ENCODE data around the gene JAM3.
"Not testable (repeated sequence)": the region's sequence is repeated elsewhere in the genome, so short reads cannot be mapped to it uniquely, and the experiment has no call there.

Gene JAM3

GRCh38 chr11:134101282-134101681 lies 32.4 kb downstream of the JAM3 start:
- no peak for DNase-seq (ENCODE audit: low read depth in 2 of 2)

DNA sequence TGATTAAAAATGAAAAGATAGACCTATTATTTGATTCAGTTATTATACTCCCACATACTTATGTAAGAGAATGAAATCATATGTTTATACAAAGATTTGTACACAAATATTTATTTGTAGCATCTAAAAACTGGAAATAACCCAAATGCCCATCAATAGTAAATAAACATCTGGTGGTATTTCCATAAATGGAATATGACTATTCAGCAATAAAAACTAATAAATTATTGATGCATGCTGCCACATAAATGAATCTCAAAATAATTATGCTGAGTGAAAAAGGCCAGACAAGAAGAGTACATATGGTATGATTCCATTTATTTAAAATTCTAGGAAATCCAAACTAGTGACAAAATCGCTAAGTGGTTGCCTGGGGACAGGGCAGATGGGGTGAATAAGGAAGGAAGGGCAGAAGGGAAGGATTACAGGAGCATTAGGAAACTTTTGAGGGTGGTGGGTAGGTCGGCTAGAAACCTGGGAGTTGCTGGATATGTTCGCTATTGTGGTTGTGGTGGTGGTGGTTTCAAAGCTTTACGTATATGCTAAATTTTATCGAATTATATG lies 41.5 kb downstream of the JAM3 start:
- no peak for DNase-seq (ENCODE audit: low read depth in 2 of 2)

- DNase-seq (ENCODE audit: low read depth in 2 of 2) = not testable (repeated sequence)
Observed at GRCh38 chr11:134113787-134114186, 44.9 kb downstream of the JAM3 start.

DNA sequence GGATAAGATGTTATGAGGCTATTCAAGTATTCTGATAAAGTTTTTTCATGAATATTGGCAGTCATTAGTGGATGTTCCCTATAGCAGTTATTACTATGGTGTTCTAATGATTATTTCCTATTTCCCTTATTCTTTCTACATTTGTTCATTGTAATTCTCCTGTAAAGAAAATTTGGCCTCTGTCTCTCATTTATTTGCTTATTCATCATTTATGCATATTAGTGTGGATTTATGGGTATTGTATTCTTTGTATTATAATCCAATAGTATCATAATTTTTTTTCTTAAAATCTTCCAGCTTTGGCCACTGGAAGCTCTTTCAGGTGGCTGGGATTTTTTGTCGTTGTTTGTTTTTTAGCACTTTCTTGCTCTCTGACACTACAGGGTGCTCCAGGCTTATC lies 47.3 kb downstream of the JAM3 start:
- DNase-seq (ENCODE audit: low read depth in 2 of 2) = no peak

DNA sequence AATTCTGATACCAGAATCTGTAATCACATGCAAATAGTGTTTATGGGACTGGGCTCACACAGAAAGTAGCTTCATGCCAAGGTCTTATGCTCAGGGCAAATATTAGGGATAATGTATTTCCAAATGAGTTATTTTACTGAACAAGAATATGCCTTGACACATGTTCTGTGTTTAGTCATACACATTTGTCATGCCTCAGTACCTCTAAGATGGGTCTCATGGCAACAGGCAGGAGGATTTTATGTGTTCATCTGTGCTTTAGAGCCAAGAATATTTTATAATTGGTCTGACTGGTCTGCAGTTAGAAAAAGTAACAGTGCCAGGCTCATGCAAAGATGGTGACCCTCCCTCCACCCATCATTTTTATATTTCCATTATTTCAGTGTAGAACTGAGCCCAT lies 49.1 kb downstream of the JAM3 start:
- no peak for DNase-seq (ENCODE audit: low read depth in 2 of 2)

DNA sequence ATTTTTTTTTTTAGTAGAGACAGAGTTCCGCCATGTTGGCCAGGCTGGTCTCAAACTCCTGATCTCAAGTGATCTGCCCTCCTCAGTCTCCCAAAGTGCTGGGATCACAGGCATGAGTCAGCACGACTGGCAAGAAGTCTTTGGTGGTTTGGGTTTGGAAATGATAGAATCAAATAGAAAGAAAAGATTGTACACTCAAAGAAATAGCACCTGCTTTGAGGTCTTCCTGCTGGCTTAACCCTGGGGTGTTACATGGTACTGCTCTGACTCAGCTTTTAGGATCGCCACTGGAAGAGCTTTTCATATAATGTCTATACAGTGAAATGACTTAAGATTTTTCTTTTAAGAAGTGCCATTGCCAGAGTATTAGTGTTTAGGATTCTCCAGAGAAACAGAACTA lies 50.2 kb downstream of the JAM3 start:
- no peak for DNase-seq (ENCODE audit: low read depth in 2 of 2)

GRCh38 chr11:134120143-134120850 lies 51.4 kb downstream of the JAM3 start:
- no peak for DNase-seq (ENCODE audit: low read depth in 2 of 2)

DNA sequence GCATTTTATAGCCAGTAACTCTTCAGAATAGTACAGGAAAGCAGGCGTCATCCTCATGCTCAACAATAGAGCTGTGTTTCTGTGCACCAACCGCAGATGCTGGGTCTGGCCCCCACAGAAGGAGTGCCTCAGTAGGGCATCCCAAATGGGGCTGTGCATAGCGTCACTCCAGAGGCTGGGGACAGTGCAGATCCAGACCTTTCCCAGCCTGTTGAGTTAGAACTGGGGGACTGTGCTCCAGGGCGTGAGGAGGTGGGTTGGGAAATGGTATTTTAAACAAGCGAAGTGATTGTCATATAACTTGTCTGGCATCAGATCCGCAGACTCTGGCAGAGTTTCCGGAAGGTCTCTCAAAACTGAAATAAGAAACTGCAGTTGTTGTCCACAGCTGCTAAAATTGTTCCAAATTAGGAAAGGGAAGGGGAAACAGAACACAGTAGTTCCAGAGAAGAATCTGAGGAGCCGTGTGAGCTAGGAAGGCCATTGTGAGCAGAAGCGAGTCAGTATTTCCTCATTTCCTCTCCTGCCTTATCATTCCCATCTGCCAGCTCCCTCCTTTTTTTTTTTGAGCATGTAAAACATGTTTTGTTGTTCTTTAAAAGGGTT lies 52.2 kb downstream of the JAM3 start:
- no peak for DNase-seq (ENCODE audit: low read depth in 2 of 2)

DNA sequence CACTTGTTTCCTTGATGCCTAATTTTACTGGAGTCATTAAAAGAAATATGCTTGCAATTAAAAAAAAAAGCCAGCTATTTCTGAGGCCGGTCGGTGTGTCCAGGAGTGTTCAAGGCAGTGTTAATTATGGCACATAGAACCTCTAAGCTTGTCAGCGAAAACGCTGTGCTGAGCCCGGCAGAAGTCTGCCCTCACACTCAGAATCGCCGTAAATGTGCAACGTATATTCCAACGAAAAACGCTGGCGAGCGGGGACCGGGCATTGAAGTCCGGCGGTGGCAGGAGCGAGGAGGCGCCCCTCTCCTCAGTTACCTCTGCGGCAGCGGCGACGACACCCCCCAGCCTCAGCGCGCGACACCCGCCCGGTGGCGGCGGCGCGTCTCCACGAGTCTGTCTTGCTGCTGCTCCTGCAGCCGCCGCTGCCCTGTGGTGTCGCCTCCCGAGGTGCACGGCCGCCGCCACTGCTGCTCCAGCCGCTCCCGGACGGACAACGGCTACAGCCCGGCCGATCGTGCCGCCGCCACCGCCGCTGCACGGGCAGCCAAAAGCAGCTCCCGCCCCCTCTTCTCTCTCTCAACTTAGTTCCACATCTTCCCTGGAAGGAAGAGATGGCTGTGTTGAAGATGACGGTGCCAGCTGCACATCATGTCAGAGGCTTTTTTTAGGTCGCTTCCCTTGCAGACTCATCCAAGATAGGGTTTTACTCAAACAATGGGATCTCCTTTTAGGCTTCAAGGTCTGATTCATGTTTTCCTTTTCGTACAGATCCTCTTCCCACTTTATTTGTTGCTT lies 56.0 kb downstream of the JAM3 start:
- no peak for DNase-seq (ENCODE audit: low read depth in 2 of 2)

DNA sequence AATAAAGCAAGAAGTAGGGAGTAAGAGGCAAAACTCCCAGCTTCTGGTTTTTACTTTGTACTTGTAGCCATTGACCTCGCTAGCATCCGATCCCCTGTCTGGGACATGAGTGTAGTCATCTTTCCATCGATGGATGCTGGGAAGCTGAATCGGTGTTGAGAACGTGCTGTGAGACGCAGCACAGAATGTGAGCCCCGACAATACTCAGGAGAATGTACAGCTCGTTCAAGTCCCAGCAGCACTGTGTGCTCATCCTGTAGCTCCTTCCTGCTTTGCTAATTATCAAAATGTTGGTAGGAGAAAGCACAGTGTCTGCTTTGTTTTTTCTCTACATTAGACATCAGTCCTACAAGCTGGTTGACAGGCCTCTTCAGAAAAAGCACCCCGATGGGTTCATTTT lies 56.6 kb downstream of the JAM3 start:
- DNase-seq (ENCODE audit: low read depth in 2 of 2) = no peak

DNA sequence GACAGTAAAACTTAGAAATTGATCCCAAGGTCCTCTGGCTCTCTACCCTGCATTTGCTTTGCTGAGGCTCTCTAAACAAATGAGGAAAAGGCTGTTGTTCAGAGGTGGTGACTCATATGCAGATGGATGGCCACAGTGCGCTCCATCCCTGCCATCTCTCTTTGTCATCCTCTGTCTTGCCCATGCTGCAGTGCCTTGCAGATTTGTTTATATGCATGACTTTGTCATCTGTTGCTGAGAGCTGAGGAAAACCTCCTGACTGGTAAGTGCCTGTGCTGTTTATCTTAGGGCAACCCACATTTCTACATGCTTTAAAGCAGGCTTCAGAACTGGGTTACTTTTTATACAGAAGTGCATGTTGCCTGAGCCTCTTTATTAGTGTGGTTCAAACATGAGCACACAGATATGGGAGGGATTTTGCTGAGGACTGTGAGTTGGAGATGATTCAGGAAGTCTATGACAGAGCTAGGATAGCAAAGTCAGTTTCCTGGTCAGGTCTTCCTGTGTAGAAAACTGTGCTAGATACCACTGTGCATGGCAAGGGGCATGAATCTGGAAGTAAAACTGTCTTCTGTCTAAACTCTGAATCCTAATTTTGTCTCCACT lies 57.4 kb downstream of the JAM3 start:
- no peak for DNase-seq (ENCODE audit: low read depth in 2 of 2)

DNA sequence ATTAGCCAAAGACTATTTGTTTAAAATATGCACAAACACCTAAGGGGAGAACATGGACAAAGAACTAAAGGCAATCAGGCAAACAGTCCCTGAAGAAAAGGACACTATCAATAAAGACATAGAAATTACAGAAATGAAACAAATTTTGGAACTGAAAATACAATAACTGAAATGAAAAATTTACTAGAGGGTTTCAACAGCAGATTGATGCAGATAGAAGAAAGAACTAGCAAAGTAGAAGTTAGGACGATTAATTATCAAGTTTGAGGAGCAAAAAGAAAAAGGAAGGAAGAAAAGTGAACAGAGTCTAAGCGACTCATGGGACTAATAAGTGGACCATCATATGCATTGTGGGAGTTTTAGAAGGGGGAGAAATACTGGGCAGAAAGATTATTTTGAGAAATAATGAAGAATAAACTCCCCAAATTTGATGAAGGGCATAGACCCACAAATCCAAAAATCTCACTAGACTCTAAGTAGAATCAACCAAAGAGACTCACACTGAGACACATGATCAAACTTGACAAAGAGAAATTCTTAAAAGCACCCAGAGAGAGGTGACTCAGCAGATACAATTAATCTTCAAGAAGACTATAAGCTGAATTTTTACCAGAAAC lies 62.9 kb downstream of the JAM3 start:
- no peak for DNase-seq (ENCODE audit: low read depth in 2 of 2)

DNA sequence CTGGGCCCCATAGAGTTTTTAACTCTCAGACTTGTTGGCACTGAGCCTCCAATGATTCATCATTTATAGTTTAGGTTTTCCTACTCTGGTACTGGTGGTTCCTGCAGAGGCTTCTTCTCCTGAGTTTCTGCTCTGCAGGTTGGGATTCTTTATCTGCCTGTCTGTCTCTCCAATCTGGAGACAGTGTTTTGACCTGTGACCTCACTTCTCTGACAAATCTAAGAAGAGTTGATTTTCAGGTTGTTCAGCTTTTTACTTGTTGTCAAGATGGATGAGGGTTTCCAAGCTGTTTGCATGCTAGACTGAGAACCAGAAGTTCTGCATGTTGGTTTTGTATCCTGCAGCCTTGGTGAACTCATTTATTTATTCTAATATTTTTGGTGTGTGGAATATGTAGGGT lies 63.9 kb downstream of the JAM3 start:
- no peak for DNase-seq (ENCODE audit: low read depth in 2 of 2)

GRCh38 chr11:134134167-134134566 lies 65.3 kb downstream of the JAM3 start:
- no peak for DNase-seq (ENCODE audit: low read depth in 2 of 2)

DNA sequence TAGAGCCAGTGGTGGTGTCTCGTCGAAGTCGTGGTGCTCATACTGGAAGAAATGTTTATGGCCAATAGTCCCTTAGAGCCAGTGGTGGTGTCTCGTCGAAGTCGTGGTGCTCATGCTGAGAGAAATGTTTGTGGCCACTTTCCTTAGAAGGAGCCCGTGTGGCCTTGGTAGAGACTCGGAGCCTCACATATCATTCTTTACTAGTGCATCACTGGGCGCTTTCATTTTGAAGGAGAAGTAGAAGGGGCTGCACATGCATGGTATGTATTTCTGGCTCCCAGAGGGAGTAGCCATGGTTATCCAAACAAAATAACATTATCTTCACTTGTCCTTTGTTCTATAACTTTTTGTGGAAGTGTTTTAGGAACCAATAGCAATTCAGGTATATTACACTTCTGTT lies 69.5 kb downstream of the JAM3 start:
- no peak for DNase-seq (ENCODE audit: low read depth in 2 of 2)

DNA sequence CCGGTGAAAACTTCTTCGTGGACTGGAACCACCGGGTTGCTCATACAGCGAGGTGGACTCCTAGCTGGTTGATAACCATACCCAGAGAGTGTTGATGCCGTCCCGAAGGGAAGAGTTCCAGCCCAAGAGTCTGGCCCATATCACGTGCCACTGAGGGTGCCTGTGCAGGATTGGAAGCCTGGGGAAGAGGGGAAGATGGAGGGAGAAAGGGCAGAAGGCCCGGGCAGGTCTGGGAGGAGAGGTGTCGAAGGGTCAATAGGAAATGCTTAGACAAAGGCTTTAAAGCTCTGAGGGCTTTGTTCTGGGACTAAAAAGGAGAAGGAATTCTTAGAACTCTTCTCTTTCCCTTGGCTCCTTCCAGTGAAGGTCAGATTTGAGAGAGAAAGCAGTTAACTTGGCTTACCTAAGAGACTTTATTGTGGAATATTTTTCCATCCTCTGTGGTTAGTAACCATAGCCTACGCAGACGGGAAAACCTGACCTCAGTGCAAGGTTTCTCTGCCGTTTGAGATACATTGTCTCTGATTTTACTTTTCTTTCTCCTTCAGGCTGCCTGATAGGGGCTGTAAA lies 70.5 kb downstream of the JAM3 start:
- DNase-seq (ENCODE audit: low read depth in 2 of 2) = no peak

DNA sequence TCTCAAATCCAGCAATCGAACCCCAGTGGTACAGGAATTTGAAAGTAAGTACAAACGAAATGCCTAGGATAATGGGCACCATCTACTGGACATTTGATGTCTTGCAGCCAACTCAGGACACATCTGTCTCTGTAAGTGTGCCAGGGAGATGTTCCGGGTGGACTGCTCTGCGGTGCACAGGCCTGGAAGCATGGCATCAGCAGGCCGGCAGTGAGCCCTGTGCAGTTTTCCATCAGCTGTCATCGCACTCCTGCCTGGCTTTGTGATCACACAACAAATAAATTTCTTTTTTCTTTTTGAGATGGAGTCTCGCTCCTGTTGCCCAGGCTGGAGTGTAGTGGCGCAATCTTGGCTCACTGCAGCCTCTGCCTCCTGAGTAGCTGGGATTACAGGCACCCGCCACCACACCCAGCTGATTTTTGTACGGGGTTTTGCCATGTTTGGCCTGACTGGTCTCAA lies 71.0 kb downstream of the JAM3 start:
- peak; percentile 15 to 41 for DNase-seq (ENCODE audit: low read depth in 2 of 2)

DNA sequence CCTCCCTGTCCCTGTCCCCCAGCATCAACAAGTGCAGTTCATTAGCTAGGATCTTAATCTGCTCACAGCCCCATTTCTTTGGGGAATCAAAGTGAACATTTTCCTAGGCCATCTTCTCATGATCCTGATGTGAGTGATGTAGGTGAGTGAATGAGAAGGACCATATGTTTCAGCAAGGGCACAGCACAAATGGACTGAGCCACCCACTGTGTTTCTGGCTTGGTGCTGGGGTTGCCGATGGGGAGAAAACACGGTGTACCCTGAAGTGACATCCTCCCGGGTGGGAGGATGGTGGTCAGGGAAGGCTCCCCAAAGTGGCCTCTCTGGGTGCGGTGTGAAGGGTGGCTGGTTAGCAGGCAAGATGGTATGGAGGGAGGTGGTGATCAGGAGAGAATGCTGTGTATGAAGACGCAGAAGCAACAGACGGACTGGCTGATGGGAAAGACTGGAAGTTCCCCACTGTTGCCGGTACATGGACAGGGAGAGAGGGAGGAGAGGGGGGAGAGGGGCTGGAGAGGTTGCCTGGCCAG lies 72.2 kb downstream of the JAM3 start:
- no peak for DNase-seq (ENCODE audit: low read depth in 2 of 2)

DNA sequence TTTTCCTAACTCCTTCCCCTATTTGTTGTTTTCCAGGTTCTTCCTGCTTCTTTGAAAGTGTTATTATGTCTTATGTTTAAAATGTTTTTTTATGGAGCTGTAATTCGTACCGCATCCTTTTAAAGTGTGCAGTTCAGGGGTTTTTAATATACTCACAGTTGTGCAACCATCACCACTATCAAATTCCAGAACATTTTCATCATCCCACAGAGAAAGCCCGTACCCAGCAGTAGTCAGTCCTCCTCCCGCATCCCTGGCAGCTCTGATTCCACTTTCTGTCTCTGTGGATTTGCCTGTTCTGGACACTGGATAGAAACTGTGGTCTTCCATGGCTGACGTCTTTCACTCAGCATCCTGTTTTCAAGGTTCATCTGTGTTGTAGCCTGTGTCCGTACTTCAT lies 73.7 kb downstream of the JAM3 start:
- no peak for DNase-seq (ENCODE audit: low read depth in 2 of 2)

- no peak for DNase-seq (ENCODE audit: low read depth in 2 of 2)
Observed at GRCh38 chr11:134143801-134144200, 74.9 kb downstream of the JAM3 start.

DNA sequence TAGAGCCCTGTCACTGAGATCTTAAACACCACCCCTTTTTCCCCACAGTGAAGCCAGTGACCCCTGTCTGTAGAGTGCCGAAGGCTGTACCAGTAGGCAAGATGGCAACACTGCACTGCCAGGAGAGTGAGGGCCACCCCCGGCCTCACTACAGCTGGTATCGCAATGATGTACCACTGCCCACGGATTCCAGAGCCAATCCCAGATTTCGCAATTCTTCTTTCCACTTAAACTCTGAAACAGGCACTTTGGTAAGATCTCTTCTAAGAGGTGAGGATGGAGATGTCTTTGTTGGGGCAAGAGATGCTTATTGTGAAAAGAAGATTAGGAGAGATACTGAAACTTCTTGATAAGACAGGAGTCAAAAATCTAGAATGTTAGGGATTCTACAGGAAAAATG lies 75.9 kb downstream of the JAM3 start:
- DNase-seq (ENCODE audit: low read depth in 2 of 2) = no peak

Data from stimulated activated CD4-positive, alpha-beta T cell treated with anti-CD3 and anti-CD28 coated beads, Interleukin-15, amount 100 ng/mL, for 48 hours (primary cell).